H9 (cell line): ENCODE results near the gene KRTAP12-1. TPM values are rescaled to one million over a fixed set of nuclear protein-coding genes. Genes with fewer than 3 reads are reported as not detected.

Source experiments
- DNase-seq: peaks from one replicate; pipeline ENCODE4 v3.0.0-alpha.2; 2017
- H2AFZ ChIP-seq: one replicate; pipeline ENCODE4 v1.6.1; 2013; ENCODE audit warnings: mild to moderate bottlenecking, low read length, control low read depth, moderate library complexity
- H2AK5ac ChIP-seq: 2 replicates; pipeline ENCODE4 v1.6.1; 2013; ENCODE audit warnings: low read length, control low read depth, mixed read lengths; ENCODE audit not compliant: insufficient read length
- H2BK120ac ChIP-seq: one replicate; pipeline ENCODE4 v1.6.1; 2013; ENCODE audit warnings: low read depth, mild to moderate bottlenecking, low read length, control low read depth, inconsistent platforms; ENCODE audit not compliant: poor library complexity, severe bottlenecking
- H2BK12ac ChIP-seq: 2 replicates; pipeline ENCODE4 v1.6.1; 2013; ENCODE audit warnings: low read length, control low read depth, mixed read lengths, low read depth; ENCODE audit not compliant: insufficient read length
- H2BK15ac ChIP-seq: 2 replicates; pipeline ENCODE4 v1.6.1; 2013; ENCODE audit warnings: low read depth, low read length, control low read depth
- H2BK20ac ChIP-seq: one replicate; pipeline ENCODE4 v1.6.1; 2013; ENCODE audit warnings: low read depth, mild to moderate bottlenecking, low read length, control low read depth, inconsistent platforms; ENCODE audit not compliant: poor library complexity, severe bottlenecking
- H2BK5ac ChIP-seq: 2 replicates; pipeline ENCODE4 v1.6.1; 2013; ENCODE audit warnings: low read length, control low read depth, mixed read lengths; ENCODE audit not compliant: insufficient read length
- H3K14ac ChIP-seq: 2 replicates; pipeline ENCODE4 v1.6.1; 2013; ENCODE audit warnings: low read length, control low read depth; ENCODE audit not compliant: insufficient read depth
- H3K18ac ChIP-seq: 2 replicates; pipeline ENCODE4 v1.6.1; 2013; ENCODE audit warnings: low read depth, mild to moderate bottlenecking, mixed read lengths, low read length, control low read depth; ENCODE audit not compliant: insufficient read length
- H3K23ac ChIP-seq: 2 replicates; pipeline ENCODE4 v1.6.1; 2013; ENCODE audit warnings: low read length, control low read depth, mixed read lengths, low read depth; ENCODE audit not compliant: insufficient read length
- H3K23me2 ChIP-seq: 2 replicates; pipeline ENCODE4 v1.6.1; 2013; ENCODE audit warnings: low read depth, mild to moderate bottlenecking, mixed read lengths, low read length, control low read depth; ENCODE audit not compliant: insufficient read length, poor library complexity, severe bottlenecking
- H3K27ac ChIP-seq: 2 replicates; pipeline ENCODE4 v1.5.1; 2013; ENCODE audit warnings: low read length, control low read depth, mixed read lengths, low read depth; ENCODE audit not compliant: insufficient read length
- H3K27me3 ChIP-seq: 2 replicates; pipeline ENCODE4 v1.6.1; 2013; ENCODE audit warnings: low read length, control low read depth, inconsistent platforms; ENCODE audit not compliant: insufficient read depth
- H3K4ac ChIP-seq: 2 replicates; pipeline ENCODE4 v1.6.1; 2013; ENCODE audit warnings: low read depth, mild to moderate bottlenecking, control low read depth, inconsistent platforms, low read length, moderate library complexity
- H3K4me1 ChIP-seq: 2 replicates; pipeline ENCODE4 v1.6.1; 2013; ENCODE audit warnings: low read length, control low read depth, inconsistent platforms; ENCODE audit not compliant: insufficient read depth
- H3K4me2 ChIP-seq: 2 replicates; pipeline ENCODE4 v1.6.1; 2013; ENCODE audit warnings: low read length, control low read depth, mixed read lengths; ENCODE audit not compliant: insufficient read length, insufficient read depth
- H3K56ac ChIP-seq: 2 replicates; pipeline ENCODE4 v1.6.1; 2013; ENCODE audit warnings: low read depth, mild to moderate bottlenecking, mixed read lengths, low read length, control low read depth; ENCODE audit not compliant: insufficient read length
- H3K79me1 ChIP-seq: 2 replicates; pipeline ENCODE4 v1.6.1; 2013; ENCODE audit warnings: low read depth, mild to moderate bottlenecking, moderate library complexity, low read length, control low read depth, inconsistent platforms; ENCODE audit not compliant: insufficient read depth, poor library complexity, severe bottlenecking
- H3K79me2 ChIP-seq: 2 replicates; pipeline ENCODE4 v1.6.1; 2013; ENCODE audit warnings: low read length, control low read depth, inconsistent platforms; ENCODE audit not compliant: insufficient read depth
- H3K9ac ChIP-seq: 2 replicates; pipeline ENCODE4 v1.6.1; 2013; ENCODE audit warnings: low read length, control low read depth, mixed read lengths; ENCODE audit not compliant: insufficient read length; ENCODE audit errors: extremely low read depth
- H3K9me3 ChIP-seq: one replicate; pipeline ENCODE4 v1.6.1; 2013; ENCODE audit warnings: low read depth, low read length, inconsistent platforms; ENCODE audit not compliant: control insufficient read depth
- H3T11ph ChIP-seq: one replicate; pipeline ENCODE4 v1.6.1; 2013; ENCODE audit warnings: mild to moderate bottlenecking, low read length, control low read depth, inconsistent platforms
- H4K20me1 ChIP-seq: one replicate; pipeline ENCODE4 v1.6.1; 2013; ENCODE audit not compliant: control insufficient read depth, insufficient read length, insufficient read depth
- H4K5ac ChIP-seq: 2 replicates; pipeline ENCODE4 v1.6.1; 2013; ENCODE audit warnings: low read depth, mild to moderate bottlenecking, mixed read lengths, low read length, control low read depth; ENCODE audit not compliant: insufficient read length
- H4K8ac ChIP-seq: replicated peaks from 2 replicates; pipeline ENCODE4 v1.6.1; 2013; ENCODE audit warnings: low read length, control low read depth, mixed read lengths, low read depth; ENCODE audit not compliant: insufficient read length
- H4K91ac ChIP-seq: 2 replicates; pipeline ENCODE4 v1.6.1; 2013; ENCODE audit warnings: low read depth, mild to moderate bottlenecking, moderate library complexity, mixed read lengths, low read length, control low read depth; ENCODE audit not compliant: insufficient read length
- H3K27ac Mint-ChIP-seq, 3 experiments: 2 replicates in 2 of 3; 3 replicates in 1 of 3; pipeline ENCODE4 v1.8.0; 2020 to 2021; ENCODE audit warnings: mixed read lengths in 3 of 3, mild to moderate bottlenecking in 1 of 3, moderate library complexity in 1 of 3
- H3K27me3 Mint-ChIP-seq: 2 replicates; pipeline ENCODE4 v1.8.0; 2021; ENCODE audit warnings: low read depth, mild to moderate bottlenecking, moderate library complexity, mixed read lengths
- H3K36me3 Mint-ChIP-seq, 3 experiments: 2 replicates in 2 of 3; 3 replicates in 1 of 3; pipeline ENCODE4 v1.8.0; 2020 to 2021; ENCODE audit warnings: low read depth in 3 of 3, mixed read lengths in 3 of 3; ENCODE audit not compliant: insufficient read depth in 1 of 3
- H3K4me1 Mint-ChIP-seq, 2 experiments: 2 replicates each; pipeline ENCODE4 v1.8.0; 2020; ENCODE audit warnings: mixed read lengths in 2 of 2
- H3K4me3 Mint-ChIP-seq, 2 experiments: 2 replicates in 1 of 2; 3 replicates in 1 of 2; pipeline ENCODE4 v1.8.0; 2020 to 2021; ENCODE audit warnings: mild to moderate bottlenecking in 2 of 2, mixed read lengths in 2 of 2, moderate library complexity in 1 of 2
- H3K9me3 Mint-ChIP-seq, 2 experiments: 2 replicates in 1 of 2; 3 replicates in 1 of 2; pipeline ENCODE4 v1.8.0; 2020; ENCODE audit warnings: mild to moderate bottlenecking in 2 of 2, mixed read lengths in 2 of 2, moderate library complexity in 1 of 2
- WGBS: extraction: QIAGEN DNeasy Blood & Tissue Kit; methylation state at CpG from one replicate; pipeline ENCODE4 v1.1.7; 2013; ENCODE audit warnings: missing lambda C conversion rate, low lambda C conversion rate, mixed read lengths; ENCODE audit not compliant: insufficient read length; ENCODE audit errors: extremely low coverage; 5-methylcytosine and 5-hydroxymethylcytosine counted together
- total RNA-seq: library from RNA; stranded (reverse); gene quantifications from 2 replicates; pipeline ENCODE4 v1.2.1, GENCODE V29; 2021
- TF ChIP-seq, protein P1 (sequence below): fragments of 200-600 bp; sonication (generic); conservative IDR thresholded peaks from 3 replicates; pipeline ENCODE4 v1.8.0; 2021; ENCODE audit warnings: antibody characterized with exemption, mild to moderate bottlenecking

Gene KRTAP12-1
- total RNA-seq, 1 experiment from 2014 or later, result not detected

DNA sequence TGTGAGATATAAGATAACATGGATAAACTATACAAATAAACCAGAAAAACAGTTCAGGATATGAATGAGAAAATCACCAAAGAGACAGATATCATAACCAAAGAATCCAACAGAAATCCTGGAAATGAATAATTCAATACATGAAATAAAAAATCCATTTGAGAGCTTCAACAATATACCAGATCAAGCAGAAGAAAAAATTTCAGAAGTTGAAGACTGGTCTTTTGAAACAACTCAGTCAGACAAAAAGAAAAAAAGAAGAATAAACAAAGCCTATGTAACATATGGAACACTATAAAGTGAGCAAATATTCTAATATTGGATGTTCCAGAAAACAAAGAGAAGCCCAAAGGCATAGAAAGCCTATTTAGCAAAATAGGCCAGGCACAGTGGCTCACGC is 10.1 kb downstream of the KRTAP12-1 start:
- Histone ChIP-seq H3T11ph (no peak overlapping the region), H2BK12ac (no peak overlapping the region), H3K27me3 (no peaks in the 10 kb centered on the region), H2AFZ (no peak overlapping the region), H3K4ac (no peak overlapping the region), H2BK5ac (no peak overlapping the region), H3K4me2 (no peak overlapping the region), H3K14ac (no peak overlapping the region), H3K79me1 (no peaks in the 10 kb centered on the region), H2BK15ac (no peak overlapping the region), H3K9ac (no peak overlapping the region), H2BK20ac (no peak overlapping the region), H4K20me1 (no peaks in the 10 kb centered on the region), H3K79me2 (no peaks in the 10 kb centered on the region), H3K4me1 (no peaks in the 10 kb centered on the region), H3K9me3 (no peaks in the 10 kb centered on the region), H2AK5ac (no peak overlapping the region), H4K8ac (no peak overlapping the region), H2BK120ac (no peak overlapping the region), H4K5ac (no peak overlapping the region), H3K56ac (no peak overlapping the region), H4K91ac (no peak overlapping the region), H3K23me2 (no peaks in the 10 kb centered on the region), H3K27ac (no peak overlapping the region), H3K23ac (no peak overlapping the region), H3K18ac (no peak overlapping the region)
- no peak for DNase-seq
- Mint-ChIP-seq H3K4me3 (no peak overlapping the region), H3K36me3 (peaks cover 12 to 43% (median 17%) of the 10 kb centered on the region in 3 experiments), H3K27me3 (peaks cover 9% of the 10 kb centered on the region), H3K9me3 (peaks cover 38 to 51% of the 10 kb centered on the region in 2 experiments), H3K4me1 (no peaks in the 10 kb centered on the region; a peak in 1 of 4 replicates), H3K27ac (no peak overlapping the region)
- no CpG with 5 or more reads among the region's 1 CpG for WGBS
- TF ChIP-seq, protein P1, sequence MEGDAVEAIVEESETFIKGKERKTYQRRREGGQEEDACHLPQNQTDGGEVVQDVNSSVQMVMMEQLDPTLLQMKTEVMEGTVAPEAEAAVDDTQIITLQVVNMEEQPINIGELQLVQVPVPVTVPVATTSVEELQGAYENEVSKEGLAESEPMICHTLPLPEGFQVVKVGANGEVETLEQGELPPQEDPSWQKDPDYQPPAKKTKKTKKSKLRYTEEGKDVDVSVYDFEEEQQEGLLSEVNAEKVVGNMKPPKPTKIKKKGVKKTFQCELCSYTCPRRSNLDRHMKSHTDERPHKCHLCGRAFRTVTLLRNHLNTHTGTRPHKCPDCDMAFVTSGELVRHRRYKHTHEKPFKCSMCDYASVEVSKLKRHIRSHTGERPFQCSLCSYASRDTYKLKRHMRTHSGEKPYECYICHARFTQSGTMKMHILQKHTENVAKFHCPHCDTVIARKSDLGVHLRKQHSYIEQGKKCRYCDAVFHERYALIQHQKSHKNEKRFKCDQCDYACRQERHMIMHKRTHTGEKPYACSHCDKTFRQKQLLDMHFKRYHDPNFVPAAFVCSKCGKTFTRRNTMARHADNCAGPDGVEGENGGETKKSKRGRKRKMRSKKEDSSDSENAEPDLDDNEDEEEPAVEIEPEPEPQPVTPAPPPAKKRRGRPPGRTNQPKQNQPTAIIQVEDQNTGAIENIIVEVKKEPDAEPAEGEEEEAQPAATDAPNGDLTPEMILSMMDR, result no peak
